SU-DHL-6 (cell line): ENCODE results near the gene YIF1A.
"Not testable (repeated sequence)": the region's sequence is repeated elsewhere in the genome, so short reads cannot be mapped to it uniquely, and the experiment has no call there.

Experiments used
- H2AFZ ChIP-seq: fragments of 200-600 bp; sonication (generic); 2 replicates; pipeline ENCODE4 v1.6.1; 2014; ENCODE audit warnings: low read depth, mild to moderate bottlenecking, moderate library complexity, mixed read lengths, antibody characterized with exemption, low read length; ENCODE audit not compliant: severe bottlenecking
- H3F3A ChIP-seq: fragments of 200-600 bp; shearing (Covaris generic); 2 replicates; pipeline ENCODE4 v1.6.0; 2016; ENCODE audit warnings: antibody characterized with exemption, mild to moderate bottlenecking; ENCODE audit not compliant: insufficient read depth
- H3K27ac ChIP-seq: fragments of 200-600 bp; sonication (generic); 2 replicates; pipeline ENCODE4 v1.5.1; 2016; ENCODE audit warnings: low read depth, mild to moderate bottlenecking, low read length, moderate library complexity, mixed read lengths
- H3K27me3 ChIP-seq: fragments of 200-600 bp; sonication (generic), shearing (Covaris generic); 2 replicates; pipeline ENCODE4 v1.6.0; 2014; ENCODE audit warnings: mild to moderate bottlenecking, low read length
- H3K36me3 ChIP-seq: fragments of 200-600 bp; sonication (generic); 2 replicates; pipeline ENCODE4 v1.6.1; 2014; ENCODE audit warnings: mild to moderate bottlenecking, low read length, mixed read lengths
- H3K4me2 ChIP-seq: fragments of 300-600, 200-600 bp; shearing (Covaris generic), sonication (generic); 2 replicates; pipeline ENCODE4 v1.6.0; 2014; ENCODE audit warnings: low read length, low read depth, mild to moderate bottlenecking; ENCODE audit not compliant: poor library complexity, severe bottlenecking
- H3K4me3 ChIP-seq: fragments of 200-600 bp; sonication (generic); 2 replicates; pipeline ENCODE4 v1.5.1; 2014; ENCODE audit warnings: antibody characterized with exemption, low read length, mild to moderate bottlenecking, mixed read lengths; ENCODE audit not compliant: insufficient read depth, poor library complexity, severe bottlenecking
- H3K79me2 ChIP-seq: fragments of 200-600 bp; sonication (generic); 2 replicates; pipeline ENCODE4 v1.6.1; 2014; ENCODE audit warnings: mild to moderate bottlenecking, low read length, moderate library complexity; ENCODE audit not compliant: insufficient read depth
- H3K9ac ChIP-seq: fragments of 200-600 bp; sonication (generic); 2 replicates; pipeline ENCODE4 v1.7.0; 2014; ENCODE audit warnings: mild to moderate bottlenecking, low read length
- H3K9me2 ChIP-seq: fragments of 200-600 bp; sonication (generic); replicated peaks from 2 replicates; pipeline ENCODE4 v1.6.1; 2014; ENCODE audit warnings: low read length; ENCODE audit not compliant: insufficient read depth
- H3K9me3 ChIP-seq: fragments of 200-600 bp; sonication (generic); 2 replicates; pipeline ENCODE4 v1.6.1; 2014; ENCODE audit warnings: low read length, mixed read lengths; ENCODE audit not compliant: insufficient read depth
- H4K20me1 ChIP-seq: fragments of 200-600 bp; sonication (generic); 2 replicates; pipeline ENCODE4 v1.6.1; 2014; ENCODE audit warnings: low read depth, mild to moderate bottlenecking, antibody characterized with exemption, low read length, moderate library complexity, mixed read lengths
- EZH2phosphoT487 ChIP-seq: fragments of 200-600 bp; sonication (generic), shearing (Covaris generic); conservative IDR thresholded peaks from 2 replicates; pipeline ENCODE4 v1.6.1; 2018; ENCODE audit warnings: mild to moderate bottlenecking, antibody characterized with exemption, low read length, moderate library complexity, mixed read lengths
- TF ChIP-seq, protein P1 (sequence below): fragments of 200-600 bp; sonication (generic); IDR thresholded peaks from one replicate; pipeline ENCODE4 v1.5.1; 2017; ENCODE audit warnings: antibody characterized with exemption, mild to moderate bottlenecking, low read length, moderate library complexity; ENCODE audit not compliant: insufficient read depth, poor library complexity, severe bottlenecking

YIF1A gene

DNA sequence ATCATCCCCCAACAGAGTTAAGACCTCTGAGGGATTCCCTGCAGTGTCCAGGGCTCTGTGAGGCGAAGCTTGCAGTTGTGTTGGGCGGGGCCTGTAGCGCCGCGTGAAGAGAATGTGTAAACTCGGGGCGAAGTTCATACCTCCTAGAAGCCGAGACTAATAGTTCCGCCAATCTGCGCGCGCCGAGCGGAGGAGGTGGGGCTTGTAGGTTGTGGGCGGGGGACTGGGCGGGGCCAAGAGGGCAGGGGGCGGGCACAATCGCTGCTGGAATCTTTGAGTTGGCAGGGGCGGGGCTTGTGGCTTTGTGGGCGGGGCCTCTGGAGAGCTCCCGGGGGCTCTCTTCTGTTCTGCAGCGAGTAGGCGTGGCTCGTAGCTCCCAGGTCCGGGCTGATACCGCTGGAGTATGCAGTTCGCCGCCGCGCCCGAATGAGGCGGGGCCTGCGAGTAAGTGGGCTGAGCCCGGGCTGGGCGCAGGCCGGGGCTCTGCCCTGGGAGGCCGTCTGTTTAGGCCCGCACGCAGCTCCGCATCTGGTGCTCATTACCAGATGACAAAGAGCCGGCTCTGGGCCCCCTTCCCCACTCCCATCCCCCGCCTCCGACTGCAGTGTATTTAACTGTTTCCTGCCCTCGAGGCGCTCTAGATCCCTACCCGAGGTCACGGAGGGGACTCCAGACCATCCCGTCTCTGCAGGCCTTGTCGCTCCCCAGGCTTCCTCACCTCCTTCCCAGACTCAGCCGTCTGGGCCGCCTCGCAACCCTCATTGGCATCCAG lies 23.8 kb upstream of the YIF1A start:
- peak overlapping the region; percentile 49 for H3K9ac ChIP-seq
- no peaks in the 10 kb centered on the region for H3K36me3 ChIP-seq
- peak overlapping the region; percentile 90 for H3K4me2 ChIP-seq
- H3K27me3 ChIP-seq: no peaks in the 10 kb centered on the region
- no peaks in the 10 kb centered on the region for H3K9me2 ChIP-seq
- no peaks in the 10 kb centered on the region for H4K20me1 ChIP-seq
- no peak for TF ChIP-seq EZH2phosphoT487
- TF ChIP-seq, protein P1, sequence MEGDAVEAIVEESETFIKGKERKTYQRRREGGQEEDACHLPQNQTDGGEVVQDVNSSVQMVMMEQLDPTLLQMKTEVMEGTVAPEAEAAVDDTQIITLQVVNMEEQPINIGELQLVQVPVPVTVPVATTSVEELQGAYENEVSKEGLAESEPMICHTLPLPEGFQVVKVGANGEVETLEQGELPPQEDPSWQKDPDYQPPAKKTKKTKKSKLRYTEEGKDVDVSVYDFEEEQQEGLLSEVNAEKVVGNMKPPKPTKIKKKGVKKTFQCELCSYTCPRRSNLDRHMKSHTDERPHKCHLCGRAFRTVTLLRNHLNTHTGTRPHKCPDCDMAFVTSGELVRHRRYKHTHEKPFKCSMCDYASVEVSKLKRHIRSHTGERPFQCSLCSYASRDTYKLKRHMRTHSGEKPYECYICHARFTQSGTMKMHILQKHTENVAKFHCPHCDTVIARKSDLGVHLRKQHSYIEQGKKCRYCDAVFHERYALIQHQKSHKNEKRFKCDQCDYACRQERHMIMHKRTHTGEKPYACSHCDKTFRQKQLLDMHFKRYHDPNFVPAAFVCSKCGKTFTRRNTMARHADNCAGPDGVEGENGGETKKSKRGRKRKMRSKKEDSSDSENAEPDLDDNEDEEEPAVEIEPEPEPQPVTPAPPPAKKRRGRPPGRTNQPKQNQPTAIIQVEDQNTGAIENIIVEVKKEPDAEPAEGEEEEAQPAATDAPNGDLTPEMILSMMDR: no peak
- H2AFZ ChIP-seq: peak overlapping the region; percentile 92
- no peaks in the 10 kb centered on the region for H3F3A ChIP-seq
- peak overlapping the region; percentile 71 for H3K27ac ChIP-seq
- no peaks in the 10 kb centered on the region for H3K79me2 ChIP-seq
- no peaks in the 10 kb centered on the region for H3K9me3 ChIP-seq
- H3K4me3 ChIP-seq: peak overlapping the region; percentile 67

DNA sequence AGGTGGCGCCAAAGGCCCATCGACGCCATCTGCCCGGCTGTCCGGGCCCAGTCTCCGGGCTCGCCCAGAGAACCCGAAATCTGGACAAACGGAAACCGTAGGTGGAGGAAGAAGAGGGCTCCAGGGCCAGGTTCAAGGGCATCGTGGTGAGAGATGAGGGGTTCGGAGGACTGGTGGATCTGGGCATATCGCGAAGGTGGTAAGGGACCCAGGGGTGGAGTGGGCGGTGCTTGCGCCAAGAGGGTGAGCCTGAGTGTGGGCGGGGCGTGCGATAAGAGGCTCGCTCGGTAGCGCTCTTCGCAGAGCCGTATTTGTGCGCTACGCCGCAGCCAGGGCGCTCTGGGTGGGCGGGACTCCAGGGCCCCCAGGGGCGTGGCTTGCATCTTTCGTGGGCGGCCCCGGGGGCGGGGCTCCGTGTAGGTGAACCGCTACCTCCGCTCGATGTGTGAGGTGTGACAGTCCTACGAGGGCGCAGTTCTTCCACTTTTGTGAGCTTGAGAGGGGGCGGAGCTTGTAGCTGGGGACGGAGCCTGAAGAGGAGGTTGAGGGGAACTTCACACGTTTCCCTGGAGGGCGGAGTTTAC lies 23.1 kb upstream of the YIF1A start:
- H4K20me1 ChIP-seq: no peaks in the 10 kb centered on the region
- H3K27ac ChIP-seq: peak overlapping the region; percentile 71
- H3K4me2 ChIP-seq: peak overlapping the region; percentile 90
- TF ChIP-seq, protein P1: no peak
- no peak for TF ChIP-seq EZH2phosphoT487
- H3K9ac ChIP-seq: peak overlapping the region; percentile 49
- H3K79me2 ChIP-seq: no peaks in the 10 kb centered on the region
- peak overlapping the region; percentile 67 for H3K4me3 ChIP-seq
- H3K27me3 ChIP-seq: no peaks in the 10 kb centered on the region
- H3K9me2 ChIP-seq: no peaks in the 10 kb centered on the region
- no peaks in the 10 kb centered on the region for H3K36me3 ChIP-seq
- H2AFZ ChIP-seq: peak overlapping the region; percentile 92
- no peaks in the 10 kb centered on the region for H3K9me3 ChIP-seq
- no peaks in the 10 kb centered on the region for H3F3A ChIP-seq

DNA sequence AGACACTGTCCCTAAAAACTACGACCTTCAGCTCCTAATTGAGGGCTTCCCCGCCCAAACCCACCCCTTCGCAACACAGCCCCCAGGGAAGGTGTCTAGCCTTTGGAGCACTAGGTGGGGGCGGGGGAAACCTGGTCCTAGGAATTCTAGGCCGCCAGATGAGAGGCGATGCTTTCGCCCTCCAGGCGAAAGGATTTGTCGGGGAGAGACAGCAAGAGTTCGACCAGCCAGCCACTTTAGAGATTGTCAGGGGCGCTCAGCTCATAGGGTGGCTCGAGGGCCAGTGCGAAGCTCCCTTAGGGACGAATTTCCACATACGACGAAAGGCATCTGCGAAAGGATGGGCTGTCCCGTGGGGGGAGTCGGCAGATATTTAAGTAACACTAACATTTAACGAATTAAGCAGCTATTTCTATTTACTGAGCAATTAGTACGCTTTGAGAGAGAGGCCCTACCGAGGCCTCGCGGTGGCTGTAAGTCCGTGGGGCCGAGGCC lies 22.6 kb upstream of the YIF1A start:
- no peak for TF ChIP-seq EZH2phosphoT487
- TF ChIP-seq, protein P1: peak; percentile 59
- H3K36me3 ChIP-seq: no peaks in the 10 kb centered on the region

DNA sequence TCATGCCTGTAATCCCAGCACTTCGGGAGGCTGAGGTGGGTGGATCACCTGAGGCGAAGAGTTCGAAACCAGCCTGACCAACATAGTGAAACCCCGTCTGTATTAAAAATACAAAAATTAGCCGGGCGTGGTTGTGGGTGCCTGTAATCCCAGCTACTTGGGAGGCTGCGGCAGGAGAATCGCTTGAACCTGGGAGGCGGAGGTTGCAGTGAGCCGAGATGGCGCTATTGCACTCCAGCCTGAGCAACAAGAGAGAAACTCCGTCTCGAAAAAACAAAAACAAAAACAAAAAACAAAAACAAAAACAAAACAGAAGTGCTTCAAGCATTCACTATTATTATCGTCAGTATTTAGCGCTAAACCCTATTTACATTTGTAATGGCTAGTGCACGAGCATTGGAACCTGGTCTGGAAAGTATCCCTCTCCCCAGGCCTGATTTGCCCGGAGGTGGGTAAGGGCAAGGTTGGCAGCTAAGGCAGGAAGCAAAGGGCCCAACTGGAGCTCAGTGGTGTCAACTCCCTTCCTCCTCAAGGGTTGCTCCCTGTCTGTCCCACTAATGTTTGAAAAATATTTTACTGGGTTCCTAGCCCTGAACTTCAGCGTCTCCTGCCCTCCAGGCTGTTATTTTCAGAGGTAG lies 22.0 kb upstream of the YIF1A start:
- H3K9me2 ChIP-seq, H3K27ac ChIP-seq, H3K9ac ChIP-seq, H3F3A ChIP-seq, H3K4me2 ChIP-seq, H4K20me1 ChIP-seq, H3K4me3 ChIP-seq, H3K79me2 ChIP-seq, H2AFZ ChIP-seq, H3K9me3 ChIP-seq, H3K36me3 ChIP-seq, H3K27me3 ChIP-seq: not testable (repeated sequence)

More for the DNA sequence above, 22.6 kb upstream of the YIF1A start:
- H3K9ac ChIP-seq: peak overlapping the region; percentile 41
- no peaks in the 10 kb centered on the region for H3K9me3 ChIP-seq
- peak overlapping the region; percentile 67 for H3K4me3 ChIP-seq
- no peaks in the 10 kb centered on the region for H3F3A ChIP-seq
- peak overlapping the region; percentile 55 for H2AFZ ChIP-seq
- H4K20me1 ChIP-seq: no peaks in the 10 kb centered on the region
- no peaks in the 10 kb centered on the region for H3K9me2 ChIP-seq
- no peaks in the 10 kb centered on the region for H3K27me3 ChIP-seq
- peak overlapping the region; percentile 90 for H3K4me2 ChIP-seq
- no peaks in the 10 kb centered on the region for H3K79me2 ChIP-seq
- H3K27ac ChIP-seq: no peak overlapping the region
